ENCODE data around the gene BCDIN3D. TPM values are rescaled to one million over a fixed set of nuclear protein-coding genes. Genes with fewer than 3 reads are reported as not detected.

Gene BCDIN3D
- total and polyA plus RNA-seq, 8 donors, result 0.58 to 14.7 (median 2.6) TPM; not detected in 1

GRCh38 chr12:49867570-49868341 lies 24.9 kb upstream of the BCDIN3D start:
- H3K27ac ChIP-seq, result peak overlapping the region in 4 of 5 donors; percentile 57 to 76 (median 66)
- peaks cover 0 to 8% (median 0%) of the 10 kb centered on the region in 3 donors for H3K27me3 ChIP-seq
- TF ChIP-seq POLR2AphosphoS5 (IDR thresholded peaks at IDR 0.05) (no peak), EP300 (IDR thresholded peaks at IDR 0.05) (no peak), CTCF (IDR thresholded peaks at IDR 0.05) (no peak), POLR2A (IDR thresholded peaks at IDR 0.05) (no peak)
- 33 to 49% (median 38%) methylated on average over 11 of the region's 11 CpGs for WGBS, 5 donors
- peak in 1 of 2 donors; percentile 63 for DNase-seq
- peaks cover 28 to 35% (median 29%) of the 10 kb centered on the region in 4 donors for H3K4me1 ChIP-seq
- H3K36me3 ChIP-seq, result no peaks in the 10 kb centered on the region
- intact Hi-C loops (cut with DNase I; ENCODE audit: low total_unique reads), result no loop called here
- H3K4me3 ChIP-seq, result no peak overlapping the region
- H3K9me3 ChIP-seq, result no peaks in the 10 kb centered on the region

- DNase-seq, result peak; percentile 85 to 90
- peak overlapping the region in 2 of 5 donors; percentile 57 to 63 for H3K27ac ChIP-seq
- H3K27me3 ChIP-seq, result peaks cover 0 to 8% (median 0%) of the 10 kb centered on the region in 3 donors
- peaks cover 28 to 35% (median 29%) of the 10 kb centered on the region in 4 donors for H3K4me1 ChIP-seq
- whole genome bisulfite sequencing, 5 donors, result 20 to 34% (median 29%) methylated on average over 15 to 19 of the region's 19 CpGs
- H3K4me3 ChIP-seq, result no peak overlapping the region
- no peaks in the 10 kb centered on the region for H3K36me3 ChIP-seq
- intact Hi-C loops (cut with DNase I; ENCODE audit: low total_unique reads), result no loop called here
- no peaks in the 10 kb centered on the region for H3K9me3 ChIP-seq
- TF ChIP-seq POLR2AphosphoS5 (IDR thresholded peaks at IDR 0.05) (peak in 1 of 3 donors; percentile 34), EP300 (IDR thresholded peaks at IDR 0.05) (no peak), POLR2A (IDR thresholded peaks at IDR 0.05) (no peak), CTCF (IDR thresholded peaks at IDR 0.05) (peak in 6 of 7 experiments; percentile 50 to 99 (median 98))
Observed at GRCh38 chr12:49866859-49867569, 24.1 kb upstream of the BCDIN3D start.

- no peaks in the 10 kb centered on the region for H3K36me3 ChIP-seq
- no peak for DNase-seq
- peaks cover 0 to 8% (median 0%) of the 10 kb centered on the region in 3 donors for H3K27me3 ChIP-seq
- H3K4me3 ChIP-seq, result no peak overlapping the region
- H3K27ac ChIP-seq, result no peak overlapping the region
- TF ChIP-seq EP300 (IDR thresholded peaks at IDR 0.05) (no peak), CTCF (IDR thresholded peaks at IDR 0.05) (no peak), POLR2AphosphoS5 (IDR thresholded peaks at IDR 0.05) (no peak), POLR2A (IDR thresholded peaks at IDR 0.05) (no peak)
- H3K9me3 ChIP-seq, result no peaks in the 10 kb centered on the region
- intact Hi-C loops (cut with DNase I; ENCODE audit: low total_unique reads), result no loop called here
- H3K4me1 ChIP-seq, result peaks cover 28 to 35% (median 29%) of the 10 kb centered on the region in 4 donors
- 81 to 89% (median 85%) methylated on average over 8 of the region's 8 CpGs for WGBS, 5 donors
Observed at GRCh38 chr12:49865782-49866135, 22.9 kb upstream of the BCDIN3D start.

GRCh38 chr12:49865109-49865781 lies 22.3 kb upstream of the BCDIN3D start:
- no peaks in the 10 kb centered on the region for H3K36me3 ChIP-seq
- DNase-seq, result no peak
- TF ChIP-seq POLR2A (IDR thresholded peaks at IDR 0.05), result no peak
- no peak for TF ChIP-seq CTCF (IDR thresholded peaks at IDR 0.05)
- TF ChIP-seq POLR2AphosphoS5 (IDR thresholded peaks at IDR 0.05), result no peak
- no peak for TF ChIP-seq EP300 (IDR thresholded peaks at IDR 0.05)
- no peak overlapping the region for H3K4me3 ChIP-seq
- H3K9me3 ChIP-seq, result no peaks in the 10 kb centered on the region
- intact Hi-C loops (cut with DNase I; ENCODE audit: low total_unique reads), result no loop called here
- WGBS, 5 donors, result 85 to 92% (median 90%) methylated on average over 13 of the region's 13 CpGs
- no peak overlapping the region for H3K27ac ChIP-seq
- H3K4me1 ChIP-seq, result peaks cover 28 to 35% (median 29%) of the 10 kb centered on the region in 4 donors
- peaks cover 0 to 8% (median 0%) of the 10 kb centered on the region in 3 donors for H3K27me3 ChIP-seq
